Neuronal stem cell (in vitro differentiated cells): ENCODE measurements around the gene NFATC2.

Experiments used
- DNase-seq: peaks from one replicate; pipeline ENCODE4 v3.0.0-alpha.2; 2013; ENCODE audit warnings: low spot score
- H2AFZ ChIP-seq: one replicate; pipeline ENCODE4 v1.6.1; 2013; ENCODE audit warnings: mild to moderate bottlenecking, low read length, inconsistent platforms
- H2AK5ac ChIP-seq: 2 replicates; pipeline ENCODE4 v1.6.1; 2013; ENCODE audit warnings: low read depth, mild to moderate bottlenecking, inconsistent platforms, low read length, moderate library complexity, mixed read lengths
- H2BK120ac ChIP-seq: 2 replicates; pipeline ENCODE4 v1.6.1; 2013; ENCODE audit warnings: low read depth, mild to moderate bottlenecking, inconsistent platforms, low read length, moderate library complexity, mixed read lengths
- H2BK12ac ChIP-seq: one replicate; pipeline ENCODE4 v1.6.1; 2013; ENCODE audit warnings: low read length, inconsistent platforms
- H2BK15ac ChIP-seq: 2 replicates; pipeline ENCODE4 v1.6.1; 2013; ENCODE audit warnings: mild to moderate bottlenecking, low read length, inconsistent platforms, mixed read lengths
- H2BK5ac ChIP-seq: one replicate; pipeline ENCODE4 v1.6.1; 2013; ENCODE audit warnings: inconsistent platforms, mild to moderate bottlenecking, low read length, moderate library complexity
- H3K14ac ChIP-seq: one replicate; pipeline ENCODE4 v1.6.1; 2013; ENCODE audit warnings: low read length, inconsistent platforms
- H3K18ac ChIP-seq: 2 replicates; pipeline ENCODE4 v1.6.1; 2013; ENCODE audit warnings: low read length, inconsistent platforms
- H3K23ac ChIP-seq: 2 replicates; pipeline ENCODE4 v1.6.1; 2013; ENCODE audit warnings: low read depth, mild to moderate bottlenecking, mixed read lengths, low read length, inconsistent platforms; ENCODE audit not compliant: poor library complexity
- H3K27ac ChIP-seq: replicated peaks from 3 replicates; pipeline ENCODE4 v1.5.1; 2013; ENCODE audit warnings: low read length, inconsistent platforms
- H3K27me3 ChIP-seq, 3 experiments: 2 replicates each; pipeline ENCODE4 v1.6.1; 2013; ENCODE audit warnings: low read length in 3 of 3, mild to moderate bottlenecking in 2 of 3, inconsistent platforms in 1 of 3, low read depth in 1 of 3, mixed read lengths in 1 of 3, moderate library complexity in 1 of 3; ENCODE audit not compliant: control insufficient read depth in 3 of 3, insufficient read depth in 3 of 3
- H3K36me3 ChIP-seq, 2 donors: replicated peaks in 1 of 2; 2 replicates each; pipeline ENCODE4 v1.6.1; 2013; ENCODE audit warnings: low read length in 2 of 2; ENCODE audit not compliant: control insufficient read depth in 2 of 2, insufficient read depth in 2 of 2
- H3K4ac ChIP-seq: 2 replicates; pipeline ENCODE4 v1.6.1; 2013; ENCODE audit warnings: inconsistent platforms, mild to moderate bottlenecking, low read length, moderate library complexity
- H3K4me1 ChIP-seq, 2 donors: 1 replicate in 1 of 2; 2 replicates in 1 of 2; pipeline ENCODE4 v1.6.1; 2013; ENCODE audit warnings: low read length in 2 of 2, low read depth in 1 of 2; ENCODE audit not compliant: control insufficient read depth in 2 of 2, insufficient read depth in 1 of 2
- H3K4me2 ChIP-seq: one replicate; pipeline ENCODE4 v1.6.1; 2013; ENCODE audit warnings: mild to moderate bottlenecking, low read length, inconsistent platforms; ENCODE audit not compliant: insufficient read depth, poor library complexity, severe bottlenecking
- H3K4me3 ChIP-seq, 2 donors: 2 replicates each; pipeline ENCODE4 v1.5.1; 2013; ENCODE audit warnings: low read length in 2 of 2, mild to moderate bottlenecking in 2 of 2, inconsistent platforms in 1 of 2, moderate library complexity in 1 of 2
- H3K79me1 ChIP-seq: one replicate; pipeline ENCODE4 v1.6.1; 2013; ENCODE audit warnings: low read depth, mild to moderate bottlenecking, inconsistent platforms, low read length, moderate library complexity
- H3K9ac ChIP-seq: one replicate; pipeline ENCODE4 v1.6.1; 2013; ENCODE audit warnings: mild to moderate bottlenecking, low read depth, low read length, inconsistent platforms; ENCODE audit not compliant: poor library complexity
- H3K9me3 ChIP-seq, 2 donors: replicated peaks in 1 of 2; 2 replicates each; pipeline versions ENCODE3 to v1.6.1; 2013; ENCODE audit warnings: low read length in 2 of 2, mild to moderate bottlenecking in 2 of 2, inconsistent platforms in 1 of 2, low read depth in 1 of 2, mixed read lengths in 1 of 2, moderate library complexity in 1 of 2; ENCODE audit not compliant: control insufficient read depth in 2 of 2, insufficient read depth in 1 of 2
- H4K8ac ChIP-seq: one replicate; pipeline ENCODE4 v1.6.1; 2013; ENCODE audit warnings: low read depth, mild to moderate bottlenecking, inconsistent platforms, low read length, moderate library complexity
- H4K91ac ChIP-seq: one replicate; pipeline ENCODE4 v1.6.1; 2013; ENCODE audit warnings: low read length, low read depth, mild to moderate bottlenecking, inconsistent platforms; ENCODE audit not compliant: poor library complexity
- WGBS, 2 donors: extraction: QIAGEN DNeasy Blood & Tissue Kit; methylation state at CpG; one replicate each; pipeline ENCODE4 v1.1.7; 2013; ENCODE audit warnings: missing lambda C conversion rate in 2 of 2, mixed read lengths in 1 of 2; ENCODE audit not compliant: insufficient read length in 2 of 2, insufficient replicate concordance in 1 of 2; ENCODE audit errors: extremely low coverage in 2 of 2; 5-methylcytosine and 5-hydroxymethylcytosine counted together

Gene NFATC2

GRCh38 chr20:51374456-51374830 lies 168.1 kb downstream of the NFATC2 start:
- no peak overlapping the region for H2BK5ac ChIP-seq
- no peak overlapping the region for H2BK120ac ChIP-seq
- no peak overlapping the region for H3K4me3 ChIP-seq
- H3K36me3 ChIP-seq, result no peaks in the 10 kb centered on the region
- no peak for DNase-seq
- H4K8ac ChIP-seq, result no peak overlapping the region
- H3K4me2 ChIP-seq, result no peak overlapping the region
- H2BK15ac ChIP-seq, result no peak overlapping the region
- H4K91ac ChIP-seq, result no peak overlapping the region
- H3K4ac ChIP-seq, result no peak overlapping the region
- no peak overlapping the region for H3K23ac ChIP-seq
- no peaks in the 10 kb centered on the region for H3K4me1 ChIP-seq
- no peaks in the 10 kb centered on the region for H3K27me3 ChIP-seq
- H2BK12ac ChIP-seq, result no peak overlapping the region
- H3K27ac ChIP-seq, result no peak overlapping the region
- H3K9ac ChIP-seq, result no peak overlapping the region
- no peak overlapping the region for H3K14ac ChIP-seq
- no peaks in the 10 kb centered on the region for H3K79me1 ChIP-seq
- no peaks in the 10 kb centered on the region for H3K9me3 ChIP-seq
- no CpG with 5 or more reads among the region's 4 CpGs for WGBS, 2 donors
- H3K18ac ChIP-seq, result no peak overlapping the region
- H2AFZ ChIP-seq, result no peak overlapping the region
- no peak overlapping the region for H2AK5ac ChIP-seq

GRCh38 chr20:51373713-51374455 lies 168.6 kb downstream of the NFATC2 start:
- peak overlapping the region; percentile 13 for H3K23ac ChIP-seq
- H3K18ac ChIP-seq, result peak overlapping the region; percentile 12
- H2BK5ac ChIP-seq, result no peak overlapping the region
- H3K14ac ChIP-seq, result no peak overlapping the region
- H2BK15ac ChIP-seq, result peak overlapping the region; percentile 20
- H2BK120ac ChIP-seq, result no peak overlapping the region
- no peak for DNase-seq
- no peak overlapping the region for H2AK5ac ChIP-seq
- no peak overlapping the region for H2AFZ ChIP-seq
- no peaks in the 10 kb centered on the region for H3K36me3 ChIP-seq
- H3K27me3 ChIP-seq, result no peaks in the 10 kb centered on the region
- H3K4me1 ChIP-seq, result no peaks in the 10 kb centered on the region
- no peak overlapping the region for H3K9ac ChIP-seq
- H3K27ac ChIP-seq, result no peak overlapping the region
- H2BK12ac ChIP-seq, result no peak overlapping the region
- no peaks in the 10 kb centered on the region for H3K79me1 ChIP-seq
- no CpG with 5 or more reads among the region's 12 CpGs for WGBS, 2 donors
- H3K4ac ChIP-seq, result no peak overlapping the region
- H4K91ac ChIP-seq, result no peak overlapping the region
- no peaks in the 10 kb centered on the region for H3K9me3 ChIP-seq
- H4K8ac ChIP-seq, result no peak overlapping the region
- no peak overlapping the region for H3K4me3 ChIP-seq
- H3K4me2 ChIP-seq, result no peak overlapping the region

GRCh38 chr20:51372966-51373365 lies 169.6 kb downstream of the NFATC2 start:
- no CpG with 5 or more reads among the region's 7 CpGs for WGBS, 2 donors

GRCh38 chr20:51372176-51372803 lies 170.2 kb downstream of the NFATC2 start:
- H3K4ac ChIP-seq, result no peak overlapping the region
- H2BK15ac ChIP-seq, result no peak overlapping the region
- H2AK5ac ChIP-seq, result no peak overlapping the region
- H3K79me1 ChIP-seq, result no peaks in the 10 kb centered on the region
- peak overlapping the region; percentile 18 for H3K18ac ChIP-seq
- H2BK12ac ChIP-seq, result no peak overlapping the region
- no peaks in the 10 kb centered on the region for H3K9me3 ChIP-seq
- WGBS, 2 donors, result no CpG with 5 or more reads among the region's 13 CpGs
- no peaks in the 10 kb centered on the region for H3K36me3 ChIP-seq
- no peak overlapping the region for H2BK120ac ChIP-seq
- H3K4me1 ChIP-seq, result no peaks in the 10 kb centered on the region
- H3K14ac ChIP-seq, result no peak overlapping the region
- no peak overlapping the region for H3K4me2 ChIP-seq
- no peak overlapping the region for H3K27ac ChIP-seq
- H3K27me3 ChIP-seq, result no peaks in the 10 kb centered on the region
- peak overlapping the region; percentile 60 for H2AFZ ChIP-seq
- H3K23ac ChIP-seq, result no peak overlapping the region
- no peak overlapping the region for H4K91ac ChIP-seq
- no peak overlapping the region for H3K9ac ChIP-seq
- DNase-seq, result peak; percentile 47
- H4K8ac ChIP-seq, result no peak overlapping the region
- H3K4me3 ChIP-seq, result no peak overlapping the region
- no peak overlapping the region for H2BK5ac ChIP-seq

More at GRCh38 chr20:51372966-51373365, 169.6 kb downstream of the NFATC2 start:
- Histone ChIP-seq H3K27me3 (no peaks in the 10 kb centered on the region), H3K36me3 (no peaks in the 10 kb centered on the region), H3K9me3 (no peaks in the 10 kb centered on the region), H4K8ac (no peak overlapping the region), H2BK120ac (no peak overlapping the region), H3K79me1 (no peaks in the 10 kb centered on the region), H3K9ac (no peak overlapping the region), H3K18ac (no peak overlapping the region), H3K4me1 (no peaks in the 10 kb centered on the region), H4K91ac (no peak overlapping the region), H2BK5ac (no peak overlapping the region), H3K27ac (no peak overlapping the region), H3K4me2 (no peak overlapping the region), H2BK12ac (no peak overlapping the region), H2AK5ac (no peak overlapping the region), H2BK15ac (no peak overlapping the region), H3K14ac (no peak overlapping the region), H2AFZ (no peak overlapping the region), H3K4me3 (no peak overlapping the region), H3K23ac (no peak overlapping the region), H3K4ac (no peak overlapping the region)
- no peak for DNase-seq
